H9 (cell line): Measurements from ENCODE around the gene DCC. TPM values are rescaled to one million over a fixed set of nuclear protein-coding genes. Genes with fewer than 3 reads are reported as not detected.

Experiments used
- DNase-seq: peaks from one replicate; pipeline ENCODE4 v3.0.0-alpha.2; 2017
- H2AFZ ChIP-seq: one replicate; pipeline ENCODE4 v1.6.1; 2013; ENCODE audit warnings: mild to moderate bottlenecking, low read length, control low read depth, moderate library complexity
- H2AK5ac ChIP-seq: 2 replicates; pipeline ENCODE4 v1.6.1; 2013; ENCODE audit warnings: low read length, control low read depth, mixed read lengths; ENCODE audit not compliant: insufficient read length
- H2BK120ac ChIP-seq: one replicate; pipeline ENCODE4 v1.6.1; 2013; ENCODE audit warnings: low read depth, mild to moderate bottlenecking, low read length, control low read depth, inconsistent platforms; ENCODE audit not compliant: poor library complexity, severe bottlenecking
- H2BK12ac ChIP-seq: 2 replicates; pipeline ENCODE4 v1.6.1; 2013; ENCODE audit warnings: low read length, control low read depth, mixed read lengths, low read depth; ENCODE audit not compliant: insufficient read length
- H2BK15ac ChIP-seq: 2 replicates; pipeline ENCODE4 v1.6.1; 2013; ENCODE audit warnings: low read depth, low read length, control low read depth
- H2BK20ac ChIP-seq: one replicate; pipeline ENCODE4 v1.6.1; 2013; ENCODE audit warnings: low read depth, mild to moderate bottlenecking, low read length, control low read depth, inconsistent platforms; ENCODE audit not compliant: poor library complexity, severe bottlenecking
- H2BK5ac ChIP-seq: 2 replicates; pipeline ENCODE4 v1.6.1; 2013; ENCODE audit warnings: low read length, control low read depth, mixed read lengths; ENCODE audit not compliant: insufficient read length
- H3K14ac ChIP-seq: 2 replicates; pipeline ENCODE4 v1.6.1; 2013; ENCODE audit warnings: low read length, control low read depth; ENCODE audit not compliant: insufficient read depth
- H3K18ac ChIP-seq: 2 replicates; pipeline ENCODE4 v1.6.1; 2013; ENCODE audit warnings: low read depth, mild to moderate bottlenecking, mixed read lengths, low read length, control low read depth; ENCODE audit not compliant: insufficient read length
- H3K23ac ChIP-seq: 2 replicates; pipeline ENCODE4 v1.6.1; 2013; ENCODE audit warnings: low read length, control low read depth, mixed read lengths, low read depth; ENCODE audit not compliant: insufficient read length
- H3K23me2 ChIP-seq: 2 replicates; pipeline ENCODE4 v1.6.1; 2013; ENCODE audit warnings: low read depth, mild to moderate bottlenecking, mixed read lengths, low read length, control low read depth; ENCODE audit not compliant: insufficient read length, poor library complexity, severe bottlenecking
- H3K27ac ChIP-seq: 2 replicates; pipeline ENCODE4 v1.5.1; 2013; ENCODE audit warnings: low read length, control low read depth, mixed read lengths, low read depth; ENCODE audit not compliant: insufficient read length
- H3K27me3 ChIP-seq: 2 replicates; pipeline ENCODE4 v1.6.1; 2013; ENCODE audit warnings: low read length, control low read depth, inconsistent platforms; ENCODE audit not compliant: insufficient read depth
- H3K4ac ChIP-seq: 2 replicates; pipeline ENCODE4 v1.6.1; 2013; ENCODE audit warnings: low read depth, mild to moderate bottlenecking, control low read depth, inconsistent platforms, low read length, moderate library complexity
- H3K4me1 ChIP-seq: 2 replicates; pipeline ENCODE4 v1.6.1; 2013; ENCODE audit warnings: low read length, control low read depth, inconsistent platforms; ENCODE audit not compliant: insufficient read depth
- H3K4me2 ChIP-seq: 2 replicates; pipeline ENCODE4 v1.6.1; 2013; ENCODE audit warnings: low read length, control low read depth, mixed read lengths; ENCODE audit not compliant: insufficient read length, insufficient read depth
- H3K56ac ChIP-seq: 2 replicates; pipeline ENCODE4 v1.6.1; 2013; ENCODE audit warnings: low read depth, mild to moderate bottlenecking, mixed read lengths, low read length, control low read depth; ENCODE audit not compliant: insufficient read length
- H3K79me1 ChIP-seq: 2 replicates; pipeline ENCODE4 v1.6.1; 2013; ENCODE audit warnings: low read depth, mild to moderate bottlenecking, moderate library complexity, low read length, control low read depth, inconsistent platforms; ENCODE audit not compliant: insufficient read depth, poor library complexity, severe bottlenecking
- H3K79me2 ChIP-seq: 2 replicates; pipeline ENCODE4 v1.6.1; 2013; ENCODE audit warnings: low read length, control low read depth, inconsistent platforms; ENCODE audit not compliant: insufficient read depth
- H3K9ac ChIP-seq: 2 replicates; pipeline ENCODE4 v1.6.1; 2013; ENCODE audit warnings: low read length, control low read depth, mixed read lengths; ENCODE audit not compliant: insufficient read length; ENCODE audit errors: extremely low read depth
- H3K9me3 ChIP-seq: one replicate; pipeline ENCODE4 v1.6.1; 2013; ENCODE audit warnings: low read depth, low read length, inconsistent platforms; ENCODE audit not compliant: control insufficient read depth
- H3T11ph ChIP-seq: one replicate; pipeline ENCODE4 v1.6.1; 2013; ENCODE audit warnings: mild to moderate bottlenecking, low read length, control low read depth, inconsistent platforms
- H4K20me1 ChIP-seq: one replicate; pipeline ENCODE4 v1.6.1; 2013; ENCODE audit not compliant: control insufficient read depth, insufficient read length, insufficient read depth
- H4K5ac ChIP-seq: 2 replicates; pipeline ENCODE4 v1.6.1; 2013; ENCODE audit warnings: low read depth, mild to moderate bottlenecking, mixed read lengths, low read length, control low read depth; ENCODE audit not compliant: insufficient read length
- H4K8ac ChIP-seq: replicated peaks from 2 replicates; pipeline ENCODE4 v1.6.1; 2013; ENCODE audit warnings: low read length, control low read depth, mixed read lengths, low read depth; ENCODE audit not compliant: insufficient read length
- H4K91ac ChIP-seq: 2 replicates; pipeline ENCODE4 v1.6.1; 2013; ENCODE audit warnings: low read depth, mild to moderate bottlenecking, moderate library complexity, mixed read lengths, low read length, control low read depth; ENCODE audit not compliant: insufficient read length
- H3K27ac Mint-ChIP-seq, 3 experiments: 2 replicates in 2 of 3; 3 replicates in 1 of 3; pipeline ENCODE4 v1.8.0; 2020 to 2021; ENCODE audit warnings: mixed read lengths in 3 of 3, mild to moderate bottlenecking in 1 of 3, moderate library complexity in 1 of 3
- H3K27me3 Mint-ChIP-seq: 2 replicates; pipeline ENCODE4 v1.8.0; 2021; ENCODE audit warnings: low read depth, mild to moderate bottlenecking, moderate library complexity, mixed read lengths
- H3K36me3 Mint-ChIP-seq, 3 experiments: 2 replicates in 2 of 3; 3 replicates in 1 of 3; pipeline ENCODE4 v1.8.0; 2020 to 2021; ENCODE audit warnings: low read depth in 3 of 3, mixed read lengths in 3 of 3; ENCODE audit not compliant: insufficient read depth in 1 of 3
- H3K4me1 Mint-ChIP-seq, 2 experiments: 2 replicates each; pipeline ENCODE4 v1.8.0; 2020; ENCODE audit warnings: mixed read lengths in 2 of 2
- H3K4me3 Mint-ChIP-seq, 2 experiments: 2 replicates in 1 of 2; 3 replicates in 1 of 2; pipeline ENCODE4 v1.8.0; 2020 to 2021; ENCODE audit warnings: mild to moderate bottlenecking in 2 of 2, mixed read lengths in 2 of 2, moderate library complexity in 1 of 2
- H3K9me3 Mint-ChIP-seq, 2 experiments: 2 replicates in 1 of 2; 3 replicates in 1 of 2; pipeline ENCODE4 v1.8.0; 2020; ENCODE audit warnings: mild to moderate bottlenecking in 2 of 2, mixed read lengths in 2 of 2, moderate library complexity in 1 of 2
- CTCF ChIP-seq: fragments of 200-600 bp; sonication (generic); conservative IDR thresholded peaks from 3 replicates; pipeline ENCODE4 v1.8.0; 2021; ENCODE audit warnings: antibody characterized with exemption, mild to moderate bottlenecking
- WGBS: extraction: QIAGEN DNeasy Blood & Tissue Kit; methylation state at CpG from one replicate; pipeline ENCODE4 v1.1.7; 2013; ENCODE audit warnings: missing lambda C conversion rate, low lambda C conversion rate, mixed read lengths; ENCODE audit not compliant: insufficient read length; ENCODE audit errors: extremely low coverage; 5-methylcytosine and 5-hydroxymethylcytosine counted together
- total RNA-seq: library from RNA; stranded (reverse); gene quantifications from 2 replicates; pipeline ENCODE4 v1.2.1, GENCODE V29; 2021

DCC gene
- total RNA-seq, 1 experiment from 2014 or later: 0.35 TPM

- Mint-ChIP-seq H3K36me3 (no peaks in the 10 kb centered on the region), H3K27me3 (no peaks in the 10 kb centered on the region), H3K4me3 (no peak overlapping the region), H3K27ac (no peak overlapping the region), H3K4me1 (no peaks in the 10 kb centered on the region), H3K9me3 (no peaks in the 10 kb centered on the region; a peak in 1 of 5 replicates)
- H3K4me2 ChIP-seq: no peak overlapping the region
- no CpG with 5 or more reads among the region's 2 CpGs for WGBS
- H3K4me1 ChIP-seq: no peaks in the 10 kb centered on the region
- no peak for TF ChIP-seq CTCF
- no peak overlapping the region for H4K5ac ChIP-seq
- no peak overlapping the region for H2AK5ac ChIP-seq
- no peak overlapping the region for H3K4ac ChIP-seq
- no peak overlapping the region for H3K14ac ChIP-seq
- H2BK5ac ChIP-seq: no peak overlapping the region
- H4K8ac ChIP-seq: no peak overlapping the region
- H3K56ac ChIP-seq: no peak overlapping the region
- no peaks in the 10 kb centered on the region for H3K79me1 ChIP-seq
- H3K27ac ChIP-seq: no peak overlapping the region
- no peaks in the 10 kb centered on the region for H3K79me2 ChIP-seq
- H3T11ph ChIP-seq: no peak overlapping the region
- no peak overlapping the region for H2BK120ac ChIP-seq
- no peak overlapping the region for H3K9ac ChIP-seq
- H3K18ac ChIP-seq: no peak overlapping the region
- no peaks in the 10 kb centered on the region for H3K23me2 ChIP-seq
- no peak overlapping the region for H2BK12ac ChIP-seq
- H2BK20ac ChIP-seq: no peak overlapping the region
- H3K27me3 ChIP-seq: no peaks in the 10 kb centered on the region
- DNase-seq: no peak
- H2AFZ ChIP-seq: no peak overlapping the region
- no peak overlapping the region for H2BK15ac ChIP-seq
- no peaks in the 10 kb centered on the region for H4K20me1 ChIP-seq
- no peak overlapping the region for H3K23ac ChIP-seq
- H4K91ac ChIP-seq: no peak overlapping the region
- H3K9me3 ChIP-seq: no peaks in the 10 kb centered on the region
Measured at GRCh38 chr18:52570975-52571374, 231.0 kb downstream of the DCC start.
